GM21529 (cell line): ENCODE data around the gene LDHAL6A.

Source experiments
- ATAC-seq: cut with Tn5 transposase; IDR thresholded peaks from one replicate; pipeline ENCODE4 v1.9.1; 2021; ENCODE audit not compliant: unreplicated experiment

LDHAL6A gene

GRCh38 chr11:18490319-18490718 is 34.7 kb downstream of the LDHAL6A start:
- ATAC-seq, result no peak

- ATAC-seq, result no peak
These were observed 35.3 kb downstream of the LDHAL6A start for GRCh38 chr11:18490736-18491485.

GRCh38 chr11:18491924-18492323 is 36.3 kb downstream of the LDHAL6A start:
- no peak for ATAC-seq

GRCh38 chr11:18492888-18493287 is 37.2 kb downstream of the LDHAL6A start:
- ATAC-seq, result no peak

GRCh38 chr11:18493310-18493709 is 37.7 kb downstream of the LDHAL6A start:
- ATAC-seq, result no peak

GRCh38 chr11:18495271-18495670 is 39.6 kb downstream of the LDHAL6A start:
- ATAC-seq, result no peak

- no peak for ATAC-seq
These were observed 40.0 kb downstream of the LDHAL6A start for GRCh38 chr11:18495703-18496102.

- ATAC-seq, result no peak
These were observed 42.4 kb downstream of the LDHAL6A start for GRCh38 chr11:18498039-18498438.

GRCh38 chr11:18501629-18502028 is 46.0 kb downstream of the LDHAL6A start:
- ATAC-seq, result no peak

- ATAC-seq, result no peak
These were observed 46.7 kb downstream of the LDHAL6A start for GRCh38 chr11:18502352-18502751.

GRCh38 chr11:18521122-18521521 is 65.5 kb downstream of the LDHAL6A start:
- ATAC-seq, result no peak

GRCh38 chr11:18522388-18522787 is 66.7 kb downstream of the LDHAL6A start:
- ATAC-seq, result no peak

GRCh38 chr11:18523084-18523483 is 67.4 kb downstream of the LDHAL6A start:
- ATAC-seq, result no peak

GRCh38 chr11:18524248-18524647 is 68.6 kb downstream of the LDHAL6A start:
- ATAC-seq, result no peak

GRCh38 chr11:18526130-18526520 is 70.5 kb downstream of the LDHAL6A start:
- no peak for ATAC-seq

- peak; percentile 96 for ATAC-seq
These were observed 71.1 kb downstream of the LDHAL6A start, which contains the start of gene TSG101 for GRCh38 chr11:18526521-18527296. Gene TSG101 (minus strand): TSS chr11:18526942. CDS start chr11:18526816, 126 bp downstream.

GRCh38 chr11:18527512-18527911 is 71.9 kb downstream of the LDHAL6A start:
- ATAC-seq, result no peak
